GM23248 (cell line): ENCODE results near the gene PPP1R3G.

ENCODE experiments used
- EZH2 ChIP-seq: fragments of 200-600 bp; sonication (generic); IDR thresholded peaks from 2 replicates; pipeline ENCODE4 v1.6.1; 2018; ENCODE audit warnings: antibody characterized with exemption, mild to moderate bottlenecking; ENCODE audit not compliant: insufficient read depth, poor library complexity, severe bottlenecking
- EZH2phosphoT487 ChIP-seq: fragments of 200-600 bp; sonication (generic); IDR thresholded peaks from 2 replicates; pipeline ENCODE4 v1.6.1; 2018; ENCODE audit warnings: antibody characterized with exemption, moderate library complexity, mild to moderate bottlenecking, low read depth; ENCODE audit not compliant: insufficient read depth

DNA sequence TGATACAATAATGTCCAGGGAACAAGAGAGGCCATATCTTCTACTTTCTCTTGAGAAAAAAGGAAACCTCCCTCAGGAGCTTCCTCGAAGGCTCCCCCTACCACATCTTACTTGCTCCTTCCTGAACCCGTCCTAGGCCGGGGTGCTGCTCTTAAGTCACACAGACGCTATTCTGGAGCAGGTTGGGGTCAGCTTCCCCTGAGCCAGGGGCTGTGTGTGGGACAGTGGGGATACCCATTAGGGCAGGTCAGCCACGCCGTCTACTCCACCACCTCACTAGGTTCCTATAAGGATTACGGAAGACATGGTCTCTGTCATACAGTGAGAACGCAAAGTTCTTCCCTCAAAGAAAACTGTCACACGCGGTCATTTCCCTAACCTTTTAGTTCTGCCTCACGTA is 8.2 kb upstream of the PPP1R3G start:
- TF ChIP-seq EZH2 (no peak), EZH2phosphoT487 (no peak)
